K562 (cell line): ENCODE data around the gene CDK5RAP3. TPM values are rescaled to one million over a fixed set of nuclear protein-coding genes. Genes with fewer than 3 reads are reported as not detected.

Experiments
- CAMTA2 ChIP-seq: fragments of 250-450 bp; sonication (Bioruptor Pico); conservative IDR thresholded peaks from 2 replicates; pipeline ENCODE4 v1.5.1; 2022
- CBFA2T2 ChIP-seq: fragments of 450-650 bp; conservative IDR thresholded peaks from 2 replicates; pipeline ENCODE4 v1.6.1; 2017; ENCODE audit warnings: mild to moderate bottlenecking
- CBX3 ChIP-seq, 2 experiments: IDR thresholded peaks; 1 replicate in 1 of 2; 2 replicates in 1 of 2; pipeline ENCODE4 v1.6.1; 2012; ENCODE audit warnings: inconsistent platforms in 2 of 2, low read length in 2 of 2, borderline replicate concordance in 1 of 2, control low read depth in 1 of 2
- E2F3 ChIP-seq: fragments of 250-450 bp; sonication (Bioruptor Pico); IDR thresholded peaks from 2 replicates; pipeline ENCODE4 v1.4.0; 2020; ENCODE audit warnings: mild to moderate bottlenecking
- FOXJ3 ChIP-seq: sonication (generic); formaldehyde crosslinking; IDR thresholded peaks from 2 replicates; pipeline ENCODE4 v1.4.0; 2020; ENCODE audit warnings: mild to moderate bottlenecking, missing genetic modification reagents
- MTA2 ChIP-seq: fragments of 450-650 bp; IDR thresholded peaks from 2 replicates; pipeline ENCODE4 v1.6.1; 2016; ENCODE audit warnings: low read depth
- MYNN ChIP-seq, 2 experiments: sonication (generic); formaldehyde crosslinking in 1 of 2; IDR thresholded peaks; 2 replicates each; pipeline versions ENCODE4 v1.5.0 to v1.6.1; 2016 to 2020; ENCODE audit warnings: antibody characterized with exemption in 1 of 2, missing genetic modification reagents in 1 of 2
- NEUROD1 ChIP-seq: fragments of 150-350 bp; IDR thresholded peaks from 2 replicates; pipeline ENCODE4 v1.6.1; 2014; ENCODE audit warnings: borderline replicate concordance, low read length, low read depth; ENCODE audit not compliant: partially characterized antibody
- NFE2 ChIP-seq: IDR thresholded peaks from 2 replicates; pipeline ENCODE4 v1.6.1; 2014; ENCODE audit warnings: antibody characterized with exemption, low read depth
- PTBP1 ChIP-seq: fragments of 200-400 bp; formaldehyde crosslinking; IDR thresholded peaks from 2 replicates; pipeline ENCODE4 v1.6.1; 2017; ENCODE audit warnings: low read depth, low read length
- SRSF3 ChIP-seq: fragments of 200-400 bp; formaldehyde crosslinking; IDR thresholded peaks from 2 replicates; pipeline ENCODE4 v1.6.1; 2016; ENCODE audit warnings: mild to moderate bottlenecking, low read length, moderate library complexity; ENCODE audit not compliant: insufficient read depth
- ZNF668 ChIP-seq: fragments of 250-450 bp; sonication (Bioruptor Pico); IDR thresholded peaks from 2 replicates; pipeline ENCODE4 v1.8.0; 2022; ENCODE audit warnings: mild to moderate bottlenecking, inconsistent platforms
- ZNF75A ChIP-seq: fragments of 450-650 bp; formaldehyde crosslinking; IDR thresholded peaks from 2 replicates; pipeline ENCODE4 v1.4.0; 2020; ENCODE audit warnings: mild to moderate bottlenecking
- polyA plus RNA-seq, 8 experiments: library from polyadenylated mRNA; depleted of rRNA in 4 of 8; stranded (reverse) in 5 of 8; unstranded in 3 of 8; fragments of >200 nt; fragmentation: Nextera tagmentation in 2 of 8; fragmentation: Illumina TruSeq in 1 of 8; extraction: Ambion mirVana in 2 of 8; extraction: Trizol in 1 of 8; gene quantifications; 2 replicates each; pipeline versions ENCODE4 v1.2.1 to v1.2.3, GENCODE V29; 2011 to 2014; ENCODE audit warnings: inconsistent platforms in 1 of 8, missing spikeins in 1 of 8
- total RNA-seq, 7 experiments: library from RNA; depleted of rRNA in 6 of 7; stranded (reverse); fragments of >200 nt in 6 of 7; fragmentation: Illumina TruSeq in 2 of 7; extraction: Trizol in 2 of 7; gene quantifications; 2 replicates each; pipeline versions ENCODE4 v1.2.1 to v1.2.3, GENCODE V29; 2011 to 2021; ENCODE audit warnings: low replicate concordance in 1 of 7
- TF ChIP-seq, protein P1 (sequence below), 2 experiments: fragments of 450-650 bp in 1 of 2; sonication (generic) in 1 of 2; formaldehyde crosslinking in 1 of 2; IDR thresholded peaks; 2 replicates each; pipeline versions ENCODE4 v1.7.1 to v1.9.0; 2016 to 2022; ENCODE audit warnings: inconsistent platforms in 1 of 2, mild to moderate bottlenecking in 1 of 2, missing genetic modification reagents in 1 of 2
- TF ChIP-seq, protein P2 (sequence below): IDR thresholded peaks from 3 replicates; pipeline ENCODE4 v1.6.1; 2011; ENCODE audit warnings: borderline replicate concordance, mild to moderate bottlenecking; ENCODE audit not compliant: insufficient read length, insufficient read depth
- TF ChIP-seq, protein P3 (sequence below): IDR thresholded peaks from 2 replicates; pipeline ENCODE4 v1.6.1; 2011; ENCODE audit not compliant: insufficient read length; ENCODE audit errors: extremely low read depth

The CDK5RAP3 gene
- total and polyA plus RNA-seq, 9 of the 15 experiments (the other 6 are each of a cell fraction or from before 2014, with no cell fraction given), result 44.2 to 202 (median 91.5) TPM

DNA sequence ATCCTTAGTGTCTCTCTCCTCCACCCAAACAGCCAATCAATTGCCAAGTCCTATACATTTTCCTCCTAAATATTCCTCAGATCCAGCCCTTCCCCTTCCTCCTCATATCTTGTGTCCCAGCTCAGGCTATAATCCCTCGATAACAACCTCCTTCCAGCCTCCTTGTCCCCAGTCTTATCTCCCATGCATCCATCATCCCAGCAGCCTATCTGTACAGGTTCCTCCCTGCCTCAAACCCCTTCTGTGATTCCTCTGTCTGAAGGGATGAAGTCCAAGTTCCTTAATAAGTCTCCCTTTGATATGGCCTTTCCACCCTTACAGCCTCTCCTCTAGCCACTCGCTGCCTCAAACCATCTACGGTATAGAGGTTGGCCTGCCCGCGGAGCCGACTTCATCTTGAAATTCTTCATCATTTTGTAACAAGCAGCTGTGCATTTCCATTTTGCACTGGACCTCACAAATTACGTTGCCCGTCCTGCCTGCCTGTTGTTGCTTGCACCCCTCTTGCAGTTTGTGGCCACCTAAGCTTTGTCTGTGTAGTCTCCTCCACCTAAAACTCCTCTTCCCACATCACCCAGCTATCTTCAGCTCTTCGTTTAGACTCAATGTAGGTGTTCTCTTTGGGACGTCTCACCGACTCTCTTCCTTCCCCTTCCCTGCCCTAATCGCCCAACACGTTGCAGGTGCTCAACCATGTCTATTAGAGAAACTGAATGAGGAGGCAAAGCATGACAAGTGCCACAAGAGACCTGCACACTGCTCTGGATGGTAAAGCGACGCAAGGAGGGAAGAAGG lies 786 bp upstream of the CDK5RAP3 start (continued):
- TF ChIP-seq, protein P1, sequence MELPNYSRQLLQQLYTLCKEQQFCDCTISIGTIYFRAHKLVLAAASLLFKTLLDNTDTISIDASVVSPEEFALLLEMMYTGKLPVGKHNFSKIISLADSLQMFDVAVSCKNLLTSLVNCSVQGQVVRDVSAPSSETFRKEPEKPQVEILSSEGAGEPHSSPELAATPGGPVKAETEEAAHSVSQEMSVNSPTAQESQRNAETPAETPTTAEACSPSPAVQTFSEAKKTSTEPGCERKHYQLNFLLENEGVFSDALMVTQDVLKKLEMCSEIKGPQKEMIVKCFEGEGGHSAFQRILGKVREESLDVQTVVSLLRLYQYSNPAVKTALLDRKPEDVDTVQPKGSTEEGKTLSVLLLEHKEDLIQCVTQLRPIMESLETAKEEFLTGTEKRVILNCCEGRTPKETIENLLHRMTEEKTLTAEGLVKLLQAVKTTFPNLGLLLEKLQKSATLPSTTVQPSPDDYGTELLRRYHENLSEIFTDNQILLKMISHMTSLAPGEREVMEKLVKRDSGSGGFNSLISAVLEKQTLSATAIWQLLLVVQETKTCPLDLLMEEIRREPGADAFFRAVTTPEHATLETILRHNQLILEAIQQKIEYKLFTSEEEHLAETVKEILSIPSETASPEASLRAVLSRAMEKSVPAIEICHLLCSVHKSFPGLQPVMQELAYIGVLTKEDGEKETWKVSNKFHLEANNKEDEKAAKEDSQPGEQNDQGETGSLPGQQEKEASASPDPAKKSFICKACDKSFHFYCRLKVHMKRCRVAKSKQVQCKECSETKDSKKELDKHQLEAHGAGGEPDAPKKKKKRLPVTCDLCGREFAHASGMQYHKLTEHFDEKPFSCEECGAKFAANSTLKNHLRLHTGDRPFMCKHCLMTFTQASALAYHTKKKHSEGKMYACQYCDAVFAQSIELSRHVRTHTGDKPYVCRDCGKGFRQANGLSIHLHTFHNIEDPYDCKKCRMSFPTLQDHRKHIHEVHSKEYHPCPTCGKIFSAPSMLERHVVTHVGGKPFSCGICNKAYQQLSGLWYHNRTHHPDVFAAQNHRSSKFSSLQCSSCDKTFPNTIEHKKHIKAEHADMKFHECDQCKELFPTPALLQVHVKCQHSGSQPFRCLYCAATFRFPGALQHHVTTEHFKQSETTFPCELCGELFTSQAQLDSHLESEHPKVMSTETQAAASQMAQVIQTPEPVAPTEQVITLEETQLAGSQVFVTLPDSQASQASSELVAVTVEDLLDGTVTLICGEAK (IDR thresholded peaks at IDR 0.05), result 0 out of 2 replicates have a peak, but pooled peaks have one; percentile 16
- TF ChIP-seq, protein P1 (CRISPR knock-in tag; IDR thresholded peaks at IDR 0.05), result no peak
- TF ChIP-seq MYNN (IDR thresholded peaks at IDR 0.05) (no peak), MYNN (CRISPR knock-in tag; IDR thresholded peaks at IDR 0.05) (no peak), CAMTA2 (CRISPR knock-in tag) (no peak), FOXJ3 (CRISPR knock-in tag) (no peak), SRSF3 (no peak), ZNF668 (CRISPR knock-in tag) (no peak), NFE2 (no peak), MTA2 (no peak), CBFA2T2 (peak; percentile 43; the same call in 1 of the 2 replicates), E2F3 (CRISPR knock-in tag) (0 out of 2 replicates have a peak, but pooled peaks have one; percentile 31), PTBP1 (no peak), CBX3 (IDR thresholded peaks at IDR 0.05; ENCODE audit: borderline replicate concordance in 1 of 2, low read length in 2 of 2) (no peak), ZNF75A (CRISPR knock-in tag) (no peak), NEUROD1 (no peak)
- TF ChIP-seq, protein P2, sequence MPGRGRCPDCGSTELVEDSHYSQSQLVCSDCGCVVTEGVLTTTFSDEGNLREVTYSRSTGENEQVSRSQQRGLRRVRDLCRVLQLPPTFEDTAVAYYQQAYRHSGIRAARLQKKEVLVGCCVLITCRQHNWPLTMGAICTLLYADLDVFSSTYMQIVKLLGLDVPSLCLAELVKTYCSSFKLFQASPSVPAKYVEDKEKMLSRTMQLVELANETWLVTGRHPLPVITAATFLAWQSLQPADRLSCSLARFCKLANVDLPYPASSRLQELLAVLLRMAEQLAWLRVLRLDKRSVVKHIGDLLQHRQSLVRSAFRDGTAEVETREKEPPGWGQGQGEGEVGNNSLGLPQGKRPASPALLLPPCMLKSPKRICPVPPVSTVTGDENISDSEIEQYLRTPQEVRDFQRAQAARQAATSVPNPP, result no peak
- TF ChIP-seq, protein P3, sequence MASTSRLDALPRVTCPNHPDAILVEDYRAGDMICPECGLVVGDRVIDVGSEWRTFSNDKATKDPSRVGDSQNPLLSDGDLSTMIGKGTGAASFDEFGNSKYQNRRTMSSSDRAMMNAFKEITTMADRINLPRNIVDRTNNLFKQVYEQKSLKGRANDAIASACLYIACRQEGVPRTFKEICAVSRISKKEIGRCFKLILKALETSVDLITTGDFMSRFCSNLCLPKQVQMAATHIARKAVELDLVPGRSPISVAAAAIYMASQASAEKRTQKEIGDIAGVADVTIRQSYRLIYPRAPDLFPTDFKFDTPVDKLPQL, result no peak
